Measurements from ENCODE around the gene LAGE3.

Gene LAGE3

GRCh38 chrX:154509455-154509854 is 30.4 kb upstream of the LAGE3 start:
- TF ChIP-seq CTCF (IDR thresholded peaks at IDR 0.05; ENCODE audit: low read length, missing control alignments) = no peak
- no peak overlapping the region for H3K4me3 ChIP-seq (replicated peaks; ENCODE audit: low read depth, low read length)
- no peak for DNase-seq (ENCODE audit: low read depth)

GRCh38 chrX:154508384-154508745 is 29.3 kb upstream of the LAGE3 start:
- DNase-seq (ENCODE audit: low read depth) = no peak
- no peak overlapping the region for H3K4me3 ChIP-seq (replicated peaks; ENCODE audit: low read depth, low read length)
- TF ChIP-seq CTCF (IDR thresholded peaks at IDR 0.05; ENCODE audit: low read length, missing control alignments) = no peak

- TF ChIP-seq CTCF (IDR thresholded peaks at IDR 0.05; ENCODE audit: low read length, missing control alignments) = no peak
- no peak overlapping the region for H3K4me3 ChIP-seq (replicated peaks; ENCODE audit: low read depth, low read length)
- DNase-seq (ENCODE audit: low read depth) = no peak
Measured at GRCh38 chrX:154507673-154508383, 28.7 kb upstream of the LAGE3 start.

GRCh38 chrX:154506483-154507332 is 27.6 kb upstream of the LAGE3 start:
- H3K4me3 ChIP-seq (replicated peaks; ENCODE audit: low read depth, low read length) = no peak overlapping the region
- DNase-seq (ENCODE audit: low read depth) = no peak
- no peak for TF ChIP-seq CTCF (IDR thresholded peaks at IDR 0.05; ENCODE audit: low read length, missing control alignments)

- no peak overlapping the region for H3K4me3 ChIP-seq (replicated peaks; ENCODE audit: low read depth, low read length)
- TF ChIP-seq CTCF (IDR thresholded peaks at IDR 0.05; ENCODE audit: low read length, missing control alignments) = no peak
- peak; percentile 59 for DNase-seq (ENCODE audit: low read depth)
Measured at GRCh38 chrX:154505734-154506133, 26.7 kb upstream of the LAGE3 start.

GRCh38 chrX:154502989-154503388 is 23.9 kb upstream of the LAGE3 start:
- no peak for DNase-seq (ENCODE audit: low read depth)
- no peak overlapping the region for H3K4me3 ChIP-seq (replicated peaks; ENCODE audit: low read depth, low read length)
- TF ChIP-seq CTCF (IDR thresholded peaks at IDR 0.05; ENCODE audit: low read length, missing control alignments) = no peak
